Caki2 (cell line): ENCODE data around the gene CD44. TPM values are rescaled to one million over a fixed set of nuclear protein-coding genes. Genes with fewer than 3 reads are reported as not detected.
"Not testable (repeated sequence)": the region's sequence is repeated elsewhere in the genome, so short reads cannot be mapped to it uniquely, and the experiment has no call there.

Experiments used
- DNase-seq: peaks from one replicate; pipeline ENCODE4 v3.0.0-alpha.2; 2015; ENCODE audit warnings: low read depth
- in situ Hi-C: cut with HindIII; loops from 2 replicates; pipeline ENCODE4 v1.10.0; 2016; ENCODE audit warnings: low sequenced_read_pairs, low pct_unique_long_range_greater_than_20kb, mixed read lengths
- total RNA-seq: library from RNA; depleted of rRNA; stranded (reverse); fragments of >200 nt; shearing (Covaris generic); gene quantifications from 2 replicates; pipeline ENCODE4 v1.2.3, GENCODE V29; 2014; ENCODE audit warnings: low replicate concordance

CD44 gene
- total RNA-seq, 1 experiment from 2014 or later, result 219 TPM

- in situ Hi-C loops, result no loop called here
- no peak for DNase-seq
Observed at GRCh38 chr11:35218956-35219355, 80.0 kb downstream of the CD44 start.

GRCh38 chr11:35223371-35223796 lies 84.4 kb downstream of the CD44 start:
- DNase-seq, result no peak
- in situ Hi-C loops, result no loop called here

- in situ Hi-C loops, result no loop called here
- no peak for DNase-seq
Observed at GRCh38 chr11:35223991-35224390, 85.0 kb downstream of the CD44 start.

- no peak for DNase-seq
- in situ Hi-C loops, result no loop called here
Observed at GRCh38 chr11:35225946-35226520, 87.1 kb downstream of the CD44 start.

- DNase-seq, in situ Hi-C loops: not testable (repeated sequence)
Observed at GRCh38 chr11:35226756-35227155, 87.8 kb downstream of the CD44 start.

- in situ Hi-C loops, result no loop called here
- no peak for DNase-seq
Observed at GRCh38 chr11:35227576-35228327, 88.8 kb downstream of the CD44 start.

- in situ Hi-C loops, result no loop called here
- DNase-seq, result no peak
Observed at GRCh38 chr11:35228328-35228725, 89.4 kb downstream of the CD44 start.

GRCh38 chr11:35230388-35230787 lies 91.4 kb downstream of the CD44 start:
- in situ Hi-C loops, result no loop called here
- no peak for DNase-seq

GRCh38 chr11:35231076-35231860 lies 92.3 kb downstream of the CD44 start:
- no peak for DNase-seq
- in situ Hi-C loops, result no loop called here

GRCh38 chr11:35232891-35233330 lies 93.9 kb downstream of the CD44 start:
- in situ Hi-C loops, result no loop called here
- DNase-seq, result no peak

- DNase-seq, result no peak
- in situ Hi-C loops, result no loop called here
Observed at GRCh38 chr11:35233518-35233917, 94.5 kb downstream of the CD44 start.

- no peak for DNase-seq
- in situ Hi-C loops, result no loop called here
Observed at GRCh38 chr11:35234460-35235156, 95.6 kb downstream of the CD44 start.

- in situ Hi-C loops, result no loop called here
- no peak for DNase-seq
Observed at GRCh38 chr11:35235157-35235468, 96.1 kb downstream of the CD44 start.

GRCh38 chr11:35235498-35235897 lies 96.5 kb downstream of the CD44 start:
- in situ Hi-C loops, result no loop called here
- DNase-seq, result no peak

- no peak for DNase-seq
- in situ Hi-C loops, result no loop called here
Observed at GRCh38 chr11:35235936-35236666, 97.1 kb downstream of the CD44 start.

GRCh38 chr11:35236667-35237003 lies 97.7 kb downstream of the CD44 start:
- in situ Hi-C loops, result no loop called here
- no peak for DNase-seq

GRCh38 chr11:35237351-35237750 lies 98.4 kb downstream of the CD44 start:
- DNase-seq, result no peak
- in situ Hi-C loops, result no loop called here
